Esophagus muscularis mucosa (tissue), 4 donors: Measurements from ENCODE around the gene SRXN1.

Source experiments
- CTCF ChIP-seq, 3 experiments: fragments of 200-600 bp in 2 of 3; fragments of 450-650 bp in 1 of 3; sonication (generic) in 2 of 3; IDR thresholded peaks; one replicate each; pipeline ENCODE4 v1.5.1; 2017 to 2019; ENCODE audit warnings: antibody characterized with exemption in 3 of 3, mild to moderate bottlenecking in 2 of 3, moderate library complexity in 1 of 3
- EP300 ChIP-seq: sonication (generic); formaldehyde crosslinking; IDR thresholded peaks from one replicate; pipeline ENCODE4 v1.6.1; 2017; ENCODE audit warnings: antibody characterized with exemption
- POLR2A ChIP-seq: fragments of 450-650 bp; IDR thresholded peaks from one replicate; pipeline ENCODE4 v1.6.1; 2017; ENCODE audit warnings: antibody characterized with exemption, moderate library complexity, mild to moderate bottlenecking, low read depth

- TF ChIP-seq CTCF (IDR thresholded peaks at IDR 0.05) = no peak
- no peak for TF ChIP-seq POLR2A
- TF ChIP-seq EP300 = no peak
Measured at GRCh38 chr20:687468-688203, 34.6 kb upstream of the SRXN1 start.
